Parathyroid adenoma (tissue), 2 donors: ENCODE data around the gene ATP2B2.

ENCODE experiments used
- H2AFZ ChIP-seq: fragments of 300-600 bp; sonication (generic); one replicate; pipeline ENCODE4 v1.7.0; 2017; ENCODE audit warnings: antibody characterized with exemption, mild to moderate bottlenecking
- H3K27ac ChIP-seq: fragments of 300-600 bp; sonication (generic); one replicate; pipeline ENCODE4 v1.7.0; 2017
- H3K27me3 ChIP-seq: fragments of 300-600 bp; sonication (generic); one replicate; pipeline ENCODE4 v1.7.0; 2017; ENCODE audit warnings: low read length; ENCODE audit not compliant: control insufficient read depth, insufficient read depth
- H3K36me3 ChIP-seq: fragments of 300-600 bp; sonication (generic); one replicate; pipeline ENCODE4 v1.7.0; 2017; ENCODE audit warnings: low read length; ENCODE audit not compliant: control insufficient read depth, insufficient read depth
- H3K4me1 ChIP-seq: fragments of 300-600 bp; sonication (generic); one replicate; pipeline ENCODE4 v1.7.0; 2017; ENCODE audit warnings: control low read depth
- H3K4me2 ChIP-seq: fragments of 300-600 bp; sonication (generic); one replicate; pipeline ENCODE4 v1.7.0; 2017; ENCODE audit warnings: low read length
- H3K4me3 ChIP-seq: fragments of 300-600 bp; sonication (generic); one replicate; pipeline ENCODE4 v1.7.0; 2017; ENCODE audit warnings: low read depth, low read length
- H3K79me2 ChIP-seq: fragments of 300-600 bp; sonication (generic); one replicate; pipeline ENCODE4 v1.7.0; 2017; ENCODE audit warnings: control low read depth
- H3K9ac ChIP-seq: fragments of 300-600 bp; sonication (generic); one replicate; pipeline ENCODE4 v1.7.0; 2017; ENCODE audit warnings: mild to moderate bottlenecking
- H3K9me3 ChIP-seq: fragments of 300-600 bp; sonication (generic); one replicate; pipeline ENCODE4 v1.7.0; 2017; ENCODE audit warnings: low read length; ENCODE audit not compliant: control insufficient read depth
- CTCF ChIP-seq: fragments of 300-600 bp; sonication (generic); IDR thresholded peaks from one replicate; pipeline ENCODE4 v1.7.0; 2017; ENCODE audit warnings: antibody characterized with exemption, mild to moderate bottlenecking
- donor health status: primary hyperparathyroidism.

Gene ATP2B2

GRCh38 chr3:10505050-10505790 lies at the start of gene ATP2B2:
Gene ATP2B2 (minus strand): TSS chr3:10505586. CDS start chr3:10449543, 56,043 bp downstream.
- H3K9ac ChIP-seq, result no peak within 1 kb of the TSS
- H2AFZ ChIP-seq, result peak within 1 kb of the TSS; percentile 75
- TF ChIP-seq CTCF, result no peak
- no peaks in the 10 kb centered on the region for H3K79me2 ChIP-seq
- H3K4me2 ChIP-seq, result peak within 1 kb of the TSS; percentile 47
- no peaks in the 10 kb centered on the region for H3K4me1 ChIP-seq
- H3K27ac ChIP-seq, result no peak within 1 kb of the TSS
- no peak within 1 kb of the TSS for H3K4me3 ChIP-seq
- H3K36me3 ChIP-seq, result no peaks in the 10 kb centered on the region
- H3K9me3 ChIP-seq, result no peaks in the 10 kb centered on the region
- H3K27me3 ChIP-seq, result no peaks in the 10 kb centered on the region

- no peak overlapping the region for H3K27ac ChIP-seq
- H3K79me2 ChIP-seq, result no peaks in the 10 kb centered on the region
- no peaks in the 10 kb centered on the region for H3K9me3 ChIP-seq
- H3K36me3 ChIP-seq, result no peaks in the 10 kb centered on the region
- H3K9ac ChIP-seq, result no peak overlapping the region
- no peak overlapping the region for H3K4me3 ChIP-seq
- H3K4me2 ChIP-seq, result no peak overlapping the region
- H2AFZ ChIP-seq, result no peak overlapping the region
- no peak for TF ChIP-seq CTCF
- H3K27me3 ChIP-seq, result no peaks in the 10 kb centered on the region
- H3K4me1 ChIP-seq, result no peaks in the 10 kb centered on the region
Measured at GRCh38 chr3:10554746-10555145, 49.4 kb upstream of the ATP2B2 start.

- no peaks in the 10 kb centered on the region for H3K27me3 ChIP-seq
- no peak overlapping the region for H3K4me2 ChIP-seq
- H3K9ac ChIP-seq, result no peak overlapping the region
- no peaks in the 10 kb centered on the region for H3K9me3 ChIP-seq
- H2AFZ ChIP-seq, result no peak overlapping the region
- no peaks in the 10 kb centered on the region for H3K36me3 ChIP-seq
- H3K79me2 ChIP-seq, result no peaks in the 10 kb centered on the region
- TF ChIP-seq CTCF, result no peak
- H3K4me3 ChIP-seq, result no peak overlapping the region
- no peaks in the 10 kb centered on the region for H3K4me1 ChIP-seq
- H3K27ac ChIP-seq, result no peak overlapping the region
Measured at GRCh38 chr3:10554236-10554611, 48.8 kb upstream of the ATP2B2 start.

- Histone ChIP-seq H3K36me3 (no peaks in the 10 kb centered on the region), H3K27ac (no peak overlapping the region), H3K9me3 (no peaks in the 10 kb centered on the region), H3K4me2 (no peak overlapping the region), H3K9ac (no peak overlapping the region), H3K27me3 (no peaks in the 10 kb centered on the region), H2AFZ (peak overlapping the region; percentile 28), H3K79me2 (no peaks in the 10 kb centered on the region), H3K4me3 (no peak overlapping the region), H3K4me1 (no peaks in the 10 kb centered on the region)
- no peak for TF ChIP-seq CTCF
Measured at GRCh38 chr3:10553591-10554235, 48.3 kb upstream of the ATP2B2 start.

DNA sequence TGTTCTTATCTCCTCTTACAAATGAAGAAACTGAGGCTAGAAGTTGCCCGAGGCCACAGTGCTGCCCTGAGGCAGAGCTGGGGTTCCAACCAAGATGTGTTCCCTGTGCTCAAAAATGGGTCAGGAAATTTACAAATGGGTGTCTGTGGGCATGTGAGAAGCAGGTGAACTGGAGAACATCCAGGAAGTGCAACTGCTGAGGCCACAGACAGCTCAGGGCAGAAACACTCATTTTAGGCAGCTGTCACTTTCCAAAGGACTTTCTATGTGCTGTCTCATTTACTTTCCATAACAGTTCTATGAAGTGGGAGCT lies 47.2 kb upstream of the ATP2B2 start:
- H3K9ac ChIP-seq, result no peak overlapping the region
- H3K27ac ChIP-seq, result no peak overlapping the region
- no peak for TF ChIP-seq CTCF
- H2AFZ ChIP-seq, result no peak overlapping the region
- H3K4me1 ChIP-seq, result no peaks in the 10 kb centered on the region
- H3K9me3 ChIP-seq, result no peaks in the 10 kb centered on the region
- no peaks in the 10 kb centered on the region for H3K27me3 ChIP-seq
- no peaks in the 10 kb centered on the region for H3K36me3 ChIP-seq
- no peak overlapping the region for H3K4me2 ChIP-seq
- no peaks in the 10 kb centered on the region for H3K79me2 ChIP-seq
- no peak overlapping the region for H3K4me3 ChIP-seq
